ENCODE results near the gene PAPPA.

PAPPA gene

DNA sequence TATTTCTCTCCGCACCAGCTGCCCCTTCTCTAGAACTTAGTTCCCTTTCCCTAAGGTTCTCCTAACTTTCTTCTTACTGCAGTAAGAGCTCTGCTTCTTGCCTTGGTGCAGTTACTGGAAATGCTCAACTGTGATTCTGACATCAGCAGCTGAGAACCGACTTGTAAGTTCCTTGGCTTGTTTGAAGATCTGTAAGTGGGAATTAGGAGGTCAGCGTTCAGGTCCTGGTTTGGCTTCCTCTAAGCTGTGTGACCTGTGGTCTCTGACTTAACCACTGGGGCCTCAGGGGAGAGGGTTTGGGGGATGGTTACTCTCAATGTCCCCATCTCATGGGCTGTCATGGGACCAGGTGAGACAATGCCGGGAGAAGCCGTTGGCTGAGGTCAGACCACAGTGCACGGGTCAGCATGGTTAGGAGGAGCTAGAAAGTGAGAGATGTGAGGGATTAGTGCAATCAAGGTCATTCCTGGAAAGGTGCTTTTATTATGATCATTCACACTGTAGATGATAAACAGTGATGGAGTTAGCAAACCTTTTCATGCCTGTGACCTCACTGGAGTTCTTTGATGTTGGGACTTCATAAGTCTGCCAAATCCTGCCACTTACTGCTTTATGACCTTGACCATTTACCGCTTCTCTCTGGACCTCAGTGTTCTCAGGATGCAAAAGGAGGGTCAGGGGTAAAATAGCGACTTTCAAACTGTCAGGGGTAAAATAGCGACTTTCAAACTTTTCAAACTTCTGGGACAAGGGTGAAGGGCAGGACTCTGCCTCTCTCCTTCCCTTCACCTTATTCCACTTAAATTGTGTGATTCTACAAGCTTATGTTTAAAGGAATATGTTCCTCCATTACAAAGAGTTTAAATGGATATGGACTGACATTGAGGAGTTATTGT, 7.3 kb downstream of the PAPPA start:
- H3K4me3 ChIP-seq (ENCODE audit: low read depth, low read length) = no peak overlapping the region
- DNase-seq (ENCODE audit: low read depth) = no peak
- no peak for TF ChIP-seq MAX (IDR thresholded peaks at IDR 0.05; ENCODE audit: low read depth, low read length)
- TF ChIP-seq, protein P1, sequence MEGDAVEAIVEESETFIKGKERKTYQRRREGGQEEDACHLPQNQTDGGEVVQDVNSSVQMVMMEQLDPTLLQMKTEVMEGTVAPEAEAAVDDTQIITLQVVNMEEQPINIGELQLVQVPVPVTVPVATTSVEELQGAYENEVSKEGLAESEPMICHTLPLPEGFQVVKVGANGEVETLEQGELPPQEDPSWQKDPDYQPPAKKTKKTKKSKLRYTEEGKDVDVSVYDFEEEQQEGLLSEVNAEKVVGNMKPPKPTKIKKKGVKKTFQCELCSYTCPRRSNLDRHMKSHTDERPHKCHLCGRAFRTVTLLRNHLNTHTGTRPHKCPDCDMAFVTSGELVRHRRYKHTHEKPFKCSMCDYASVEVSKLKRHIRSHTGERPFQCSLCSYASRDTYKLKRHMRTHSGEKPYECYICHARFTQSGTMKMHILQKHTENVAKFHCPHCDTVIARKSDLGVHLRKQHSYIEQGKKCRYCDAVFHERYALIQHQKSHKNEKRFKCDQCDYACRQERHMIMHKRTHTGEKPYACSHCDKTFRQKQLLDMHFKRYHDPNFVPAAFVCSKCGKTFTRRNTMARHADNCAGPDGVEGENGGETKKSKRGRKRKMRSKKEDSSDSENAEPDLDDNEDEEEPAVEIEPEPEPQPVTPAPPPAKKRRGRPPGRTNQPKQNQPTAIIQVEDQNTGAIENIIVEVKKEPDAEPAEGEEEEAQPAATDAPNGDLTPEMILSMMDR (IDR thresholded peaks at IDR 0.05; ENCODE audit: low read depth, low read length) = no peak
- no peak for TF ChIP-seq MYC (IDR thresholded peaks at IDR 0.05; ENCODE audit: low read depth, low read length)
- no peak for TF ChIP-seq POLR2A (IDR thresholded peaks at IDR 0.05; ENCODE audit: extremely low read depth, insufficient read length)

GRCh38 chr9:116162241-116162781, 8.7 kb downstream of the PAPPA start:
- DNase-seq (ENCODE audit: low read depth) = no peak
- TF ChIP-seq, protein P1 (IDR thresholded peaks at IDR 0.05; ENCODE audit: low read depth, low read length) = no peak
- TF ChIP-seq MYC (IDR thresholded peaks at IDR 0.05; ENCODE audit: low read depth, low read length) (no peak), MAX (IDR thresholded peaks at IDR 0.05; ENCODE audit: low read depth, low read length) (no peak), POLR2A (IDR thresholded peaks at IDR 0.05; ENCODE audit: extremely low read depth, insufficient read length) (no peak)
- H3K4me3 ChIP-seq (ENCODE audit: low read depth, low read length) = no peak overlapping the region

- no peak for DNase-seq (ENCODE audit: low read depth)
- TF ChIP-seq POLR2A (IDR thresholded peaks at IDR 0.05; ENCODE audit: extremely low read depth, insufficient read length) = no peak
- TF ChIP-seq, protein P1 (IDR thresholded peaks at IDR 0.05; ENCODE audit: low read depth, low read length) = no peak
- no peak for TF ChIP-seq MYC (IDR thresholded peaks at IDR 0.05; ENCODE audit: low read depth, low read length)
- TF ChIP-seq MAX (IDR thresholded peaks at IDR 0.05; ENCODE audit: low read depth, low read length) = no peak
- no peak overlapping the region for H3K4me3 ChIP-seq (ENCODE audit: low read depth, low read length)
Measured at GRCh38 chr9:116163293-116164055, 9.9 kb downstream of the PAPPA start.

DNA sequence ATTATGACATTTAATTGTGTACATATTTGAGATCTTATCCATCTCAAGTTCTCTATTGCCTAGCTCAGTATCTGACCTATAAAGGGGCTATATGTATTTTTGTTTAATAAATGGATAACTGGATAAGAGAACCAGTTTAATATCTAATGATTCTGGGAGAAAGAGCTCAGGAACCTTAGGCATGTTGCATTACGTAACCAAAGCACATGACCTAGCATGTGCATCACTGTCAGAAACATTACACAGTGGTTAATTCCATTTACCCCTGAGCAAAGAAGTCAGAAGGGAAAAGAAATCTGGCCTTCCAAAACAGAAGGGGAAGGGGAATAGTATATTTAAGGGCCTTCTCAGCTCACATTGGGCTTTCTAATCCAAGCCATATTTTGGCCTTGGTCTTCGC, 12.3 kb downstream of the PAPPA start:
- TF ChIP-seq POLR2A (IDR thresholded peaks at IDR 0.05; ENCODE audit: extremely low read depth, insufficient read length) = no peak
- TF ChIP-seq, protein P1 (IDR thresholded peaks at IDR 0.05; ENCODE audit: low read depth, low read length) = no peak
- TF ChIP-seq MAX (IDR thresholded peaks at IDR 0.05; ENCODE audit: low read depth, low read length) = no peak
- no peak for TF ChIP-seq MYC (IDR thresholded peaks at IDR 0.05; ENCODE audit: low read depth, low read length)
- no peak for DNase-seq (ENCODE audit: low read depth)
- H3K4me3 ChIP-seq (ENCODE audit: low read depth, low read length) = no peak overlapping the region

GRCh38 chr9:116166713-116167112, 13.1 kb downstream of the PAPPA start:
- no peak for DNase-seq (ENCODE audit: low read depth)
- no peak for TF ChIP-seq MYC (IDR thresholded peaks at IDR 0.05; ENCODE audit: low read depth, low read length)
- no peak for TF ChIP-seq POLR2A (IDR thresholded peaks at IDR 0.05; ENCODE audit: extremely low read depth, insufficient read length)
- TF ChIP-seq, protein P1 (IDR thresholded peaks at IDR 0.05; ENCODE audit: low read depth, low read length) = no peak
- TF ChIP-seq MAX (IDR thresholded peaks at IDR 0.05; ENCODE audit: low read depth, low read length) = no peak
- H3K4me3 ChIP-seq (ENCODE audit: low read depth, low read length) = no peak overlapping the region
